Caki2 (cell line): Measurements from ENCODE around the gene INPP5A. TPM values are rescaled to one million over a fixed set of nuclear protein-coding genes. Genes with fewer than 3 reads are reported as not detected.

Source experiments
- DNase-seq: peaks from one replicate; pipeline ENCODE4 v3.0.0-alpha.2; 2015; ENCODE audit warnings: low read depth
- in situ Hi-C: cut with HindIII; loops from 2 replicates; pipeline ENCODE4 v1.10.0; 2016; ENCODE audit warnings: low sequenced_read_pairs, low pct_unique_long_range_greater_than_20kb, mixed read lengths
- total RNA-seq: library from RNA; depleted of rRNA; stranded (reverse); fragments of >200 nt; shearing (Covaris generic); gene quantifications from 2 replicates; pipeline ENCODE4 v1.2.3, GENCODE V29; 2014; ENCODE audit warnings: low replicate concordance

Gene INPP5A
- total RNA-seq, 1 experiment from 2014 or later, result 21.2 TPM

DNA sequence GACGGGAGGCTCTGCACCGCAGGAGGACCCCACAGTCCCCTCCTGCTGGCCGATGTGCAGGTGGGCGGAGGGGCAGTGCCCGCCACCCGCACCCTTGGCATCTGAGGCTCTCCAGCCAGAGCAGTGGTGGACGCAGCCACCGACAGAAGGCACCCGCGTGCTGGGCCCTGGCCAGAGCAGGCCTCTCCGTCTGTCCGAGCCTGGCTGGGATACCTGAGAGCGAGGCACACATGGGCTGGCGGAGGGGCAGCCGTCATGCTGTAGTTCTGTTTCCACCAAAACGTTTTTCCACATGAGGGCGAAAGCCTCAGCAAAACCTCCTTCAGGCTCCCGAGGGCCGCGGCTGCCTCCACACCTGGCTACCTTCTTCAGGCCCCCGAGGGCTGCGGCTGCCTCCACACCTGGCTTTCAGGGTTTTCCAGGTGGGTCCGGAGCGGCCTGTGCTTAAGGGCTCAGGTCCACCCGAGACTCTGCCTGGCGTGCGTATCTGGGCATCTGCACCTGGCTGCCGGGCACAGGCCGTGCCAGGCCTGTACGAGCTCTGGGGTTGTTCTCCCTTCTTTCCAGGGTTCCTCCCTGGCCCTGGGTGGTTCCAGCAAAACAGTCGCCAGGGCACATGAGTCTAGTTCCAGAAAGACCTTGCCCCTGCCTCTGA, 115.5 kb downstream of the INPP5A start:
- in situ Hi-C loops, result no loop called here
- no peak for DNase-seq

DNA sequence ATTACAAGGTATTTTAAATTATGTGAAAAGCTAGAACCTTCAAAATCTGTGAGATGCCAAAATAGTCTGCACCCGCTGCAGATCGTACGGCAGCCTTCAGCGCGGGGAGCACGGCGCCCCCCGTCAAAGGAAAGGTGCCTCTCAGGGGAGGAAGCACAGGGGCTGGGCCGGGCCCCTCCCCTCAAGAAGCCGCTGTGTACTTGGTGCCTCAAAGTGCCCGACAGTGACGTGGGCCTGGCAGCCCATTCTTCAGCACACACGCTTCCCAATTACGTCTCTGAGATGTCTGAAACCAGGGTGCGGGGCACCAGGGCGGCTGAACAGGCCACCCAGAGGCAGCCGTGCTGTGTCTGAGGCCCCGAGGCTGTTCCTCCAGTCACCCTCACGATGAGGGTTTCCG, 116.1 kb downstream of the INPP5A start:
- in situ Hi-C loops, result no loop called here
- DNase-seq, result no peak

DNA sequence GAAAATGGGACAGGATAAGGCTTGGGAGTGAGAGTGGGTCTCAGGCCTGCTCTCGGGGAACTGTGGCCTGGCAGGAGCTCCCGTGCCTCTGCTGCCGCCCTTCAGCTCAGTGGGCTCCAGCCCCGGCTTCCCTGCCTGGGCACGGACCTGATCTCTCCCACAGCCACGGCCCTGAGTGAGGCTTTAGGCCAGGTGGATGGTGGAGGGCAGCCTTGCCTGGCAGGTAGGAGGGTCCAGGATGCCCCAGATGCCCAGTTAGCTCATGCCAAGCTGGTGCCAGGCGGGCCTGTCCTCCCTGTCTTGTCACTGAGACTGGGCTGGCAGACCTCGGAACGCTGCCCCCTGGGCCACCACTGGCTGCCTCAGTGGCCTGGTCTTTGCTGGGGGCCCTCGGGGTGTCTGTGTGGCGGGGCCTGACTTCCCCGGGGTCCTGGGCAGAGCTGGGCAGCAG, 116.6 kb downstream of the INPP5A start:
- DNase-seq, result no peak
- in situ Hi-C loops, result no loop called here

DNA sequence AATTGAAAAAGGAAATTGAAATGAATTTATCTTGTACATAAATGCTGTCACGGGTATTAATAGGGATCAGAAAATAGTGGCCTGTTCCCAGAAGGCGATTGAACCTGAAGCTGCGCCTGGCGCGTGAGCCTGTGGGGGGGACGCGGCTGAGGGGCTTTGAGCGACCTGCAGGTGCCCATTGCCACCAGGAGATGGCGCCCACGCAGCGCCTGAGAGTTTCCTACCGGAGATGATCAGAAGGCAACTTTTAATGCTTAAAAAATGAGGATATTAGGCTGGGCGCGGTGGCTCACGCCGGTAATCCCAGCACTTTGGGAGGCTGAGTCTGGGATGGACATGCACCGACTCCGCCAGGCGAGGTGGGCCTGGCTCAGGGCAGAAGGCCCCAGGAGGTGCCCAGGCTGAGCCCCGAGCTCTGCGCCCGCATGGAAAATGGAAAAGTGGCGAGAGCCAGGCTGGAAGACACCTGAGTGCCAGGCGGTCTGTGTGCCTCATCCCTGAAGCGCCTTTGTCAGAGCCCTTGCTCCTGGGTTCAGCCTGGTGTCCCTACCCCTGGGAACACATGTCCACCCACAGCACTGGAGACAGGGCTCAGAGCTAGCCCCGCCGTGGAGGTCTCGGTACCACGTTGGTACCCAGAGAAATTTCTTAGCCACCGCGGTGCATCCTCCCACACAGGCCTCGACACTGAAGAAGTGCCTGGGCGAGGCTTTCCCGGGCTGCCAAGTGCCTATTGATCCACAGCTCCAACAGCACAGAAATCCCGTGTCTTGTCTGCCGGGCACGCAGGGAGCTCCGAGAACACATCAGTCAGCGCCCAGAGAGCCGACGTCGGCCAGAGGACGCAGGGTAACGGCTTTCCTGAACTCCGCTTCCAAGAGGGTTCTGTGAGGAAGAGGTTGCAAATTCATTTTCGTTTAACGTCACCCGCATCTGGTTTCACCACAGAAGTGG, 117.4 kb downstream of the INPP5A start:
- peak; percentile 40 for DNase-seq
- in situ Hi-C loops, result no loop called here

DNA sequence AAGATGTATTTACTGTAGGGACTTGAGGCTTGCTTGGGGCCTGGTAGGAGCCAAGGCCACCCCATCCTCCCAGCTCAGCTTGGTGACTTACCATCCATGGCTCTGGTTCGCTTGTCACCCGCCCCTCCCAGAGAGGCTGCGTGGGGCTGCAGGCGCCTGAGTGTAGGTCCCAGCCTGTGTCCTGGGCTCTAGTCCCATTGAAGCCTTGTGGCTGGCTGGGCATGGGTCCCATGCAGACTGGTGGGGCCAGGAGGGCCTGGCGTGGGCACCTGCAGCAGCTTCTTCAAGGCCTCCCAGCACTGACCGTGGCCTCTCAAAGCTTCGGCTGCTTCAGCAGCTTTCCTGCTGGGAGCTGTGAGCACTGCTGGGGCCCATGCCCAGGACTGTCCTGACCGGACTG, 118.1 kb downstream of the INPP5A start:
- in situ Hi-C loops, result no loop called here
- DNase-seq, result no peak

DNA sequence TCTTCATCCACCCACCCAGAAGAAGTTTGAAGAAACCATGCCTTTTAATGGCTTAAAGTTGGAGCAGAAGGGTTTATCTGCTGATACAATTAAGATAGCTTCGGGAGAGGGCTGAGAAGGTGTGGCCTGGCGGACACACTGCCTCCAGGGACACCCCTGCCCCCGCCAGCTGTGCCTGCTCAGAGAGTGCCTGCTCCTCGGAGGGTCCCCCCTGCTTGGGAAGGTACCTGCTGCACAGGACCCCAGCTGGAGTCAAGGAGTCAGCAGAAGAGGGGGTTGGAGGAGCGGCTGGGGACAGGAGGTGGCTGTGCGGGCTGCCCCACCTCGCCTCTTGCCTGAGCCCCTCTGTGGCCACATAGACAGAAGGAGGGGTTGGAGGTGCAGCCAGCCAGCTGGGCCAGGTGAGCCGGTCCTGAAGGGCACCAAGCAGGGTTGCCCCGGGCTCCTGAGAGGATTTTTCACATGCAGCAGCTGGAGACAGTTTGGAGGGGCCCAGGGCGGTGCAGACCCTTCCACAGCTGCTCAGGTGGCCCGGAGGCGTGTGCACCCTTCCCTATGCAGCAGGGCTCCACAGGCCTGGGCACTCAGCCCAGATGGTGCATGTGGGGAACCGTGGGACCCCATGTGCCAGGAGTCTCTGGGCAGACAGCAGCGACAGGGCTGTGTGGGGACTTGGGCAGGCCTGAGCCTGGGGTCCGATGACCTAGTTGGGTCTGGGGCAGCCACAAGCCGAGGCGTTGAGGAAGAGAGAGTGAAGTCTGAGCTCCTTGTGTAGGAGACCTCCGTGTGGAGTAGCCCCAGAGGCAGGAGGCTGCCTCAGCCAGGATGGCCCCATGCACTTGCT, 118.9 kb downstream of the INPP5A start:
- DNase-seq, result no peak
- in situ Hi-C loops, result no loop called here

DNA sequence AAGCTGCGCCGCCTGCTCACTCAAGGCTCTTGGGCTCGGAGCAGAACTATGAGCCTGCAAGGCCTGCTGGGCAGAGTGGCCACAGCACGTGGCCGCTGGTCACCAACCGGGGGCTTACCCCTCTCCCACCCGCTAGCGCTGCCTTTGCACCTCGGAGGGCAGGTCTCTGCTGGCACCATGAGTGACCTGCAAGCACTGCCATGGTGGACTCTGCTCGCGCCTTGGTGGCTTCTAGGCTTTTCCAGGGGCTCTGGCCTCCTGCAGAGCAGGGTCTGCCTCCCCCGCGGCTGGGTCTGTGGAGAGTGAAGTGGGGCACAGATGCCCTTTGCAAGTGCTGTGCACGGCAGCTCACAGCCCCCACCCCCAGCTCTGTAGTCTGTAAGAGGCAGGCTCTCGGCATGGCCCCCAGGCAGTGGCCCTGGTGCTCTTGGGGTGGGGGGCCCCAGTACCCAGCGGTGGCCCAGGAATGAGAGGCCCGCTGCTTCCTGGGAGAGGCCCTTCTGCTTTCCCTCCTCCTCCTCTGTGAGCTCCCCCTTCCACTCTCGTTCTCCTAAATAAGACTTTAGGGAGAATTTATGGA, 119.6 kb downstream of the INPP5A start:
- in situ Hi-C loops, result no loop called here
- no peak for DNase-seq

DNA sequence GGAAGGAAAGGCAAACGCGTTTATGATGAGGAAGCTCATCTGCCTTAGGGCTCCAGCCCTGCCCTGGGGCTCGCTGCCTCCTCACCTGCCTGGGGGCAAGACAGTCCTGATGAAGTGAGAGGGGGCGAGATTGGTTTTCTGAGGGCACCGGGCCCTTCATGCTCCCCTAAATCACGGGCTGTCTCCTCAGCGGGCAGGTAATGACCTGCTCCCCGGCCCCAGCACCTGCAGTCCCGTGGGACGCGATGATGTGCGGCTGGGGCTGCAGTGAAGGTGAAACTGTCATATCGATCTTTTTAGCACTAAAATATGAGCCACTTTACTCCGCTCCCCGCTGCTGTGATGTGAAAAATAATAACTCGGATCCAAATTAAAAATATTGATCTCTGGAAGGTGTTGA, 120.2 kb downstream of the INPP5A start:
- in situ Hi-C loops, result no loop called here
- DNase-seq, result no peak

DNA sequence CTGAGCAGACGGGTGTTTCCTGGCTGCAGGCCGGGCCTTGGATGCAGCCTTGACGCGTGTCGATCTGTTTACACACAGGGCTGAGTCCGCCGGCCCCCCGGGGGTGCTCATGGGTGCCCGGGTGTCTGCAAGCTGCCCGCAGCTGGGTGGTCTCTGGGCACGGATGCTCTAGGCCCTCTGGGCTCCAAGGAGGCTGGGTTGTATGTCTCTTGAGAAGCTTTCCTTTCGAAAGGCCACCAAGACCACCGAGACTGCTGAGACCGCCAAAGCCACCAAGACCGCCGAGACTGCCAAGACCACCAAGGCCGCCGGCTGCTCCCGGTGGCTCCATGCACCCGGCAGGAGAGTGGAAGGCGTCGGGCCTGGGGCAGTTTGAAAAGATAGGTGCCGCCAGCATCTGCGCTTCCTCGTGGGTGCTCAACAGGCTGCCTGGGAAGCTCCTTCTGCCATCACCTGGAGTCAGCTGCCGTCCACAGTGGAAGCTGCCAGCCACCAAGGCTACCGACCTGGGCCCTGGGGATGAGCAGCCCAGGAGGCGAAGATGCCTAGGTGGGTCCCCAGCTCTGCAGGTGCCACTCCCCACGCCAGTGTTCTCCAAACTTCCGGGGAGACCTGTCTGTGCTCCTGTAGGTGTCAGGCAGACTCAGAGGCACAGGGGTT, 121.1 kb downstream of the INPP5A start:
- no peak for DNase-seq
- in situ Hi-C loops, result no loop called here

DNA sequence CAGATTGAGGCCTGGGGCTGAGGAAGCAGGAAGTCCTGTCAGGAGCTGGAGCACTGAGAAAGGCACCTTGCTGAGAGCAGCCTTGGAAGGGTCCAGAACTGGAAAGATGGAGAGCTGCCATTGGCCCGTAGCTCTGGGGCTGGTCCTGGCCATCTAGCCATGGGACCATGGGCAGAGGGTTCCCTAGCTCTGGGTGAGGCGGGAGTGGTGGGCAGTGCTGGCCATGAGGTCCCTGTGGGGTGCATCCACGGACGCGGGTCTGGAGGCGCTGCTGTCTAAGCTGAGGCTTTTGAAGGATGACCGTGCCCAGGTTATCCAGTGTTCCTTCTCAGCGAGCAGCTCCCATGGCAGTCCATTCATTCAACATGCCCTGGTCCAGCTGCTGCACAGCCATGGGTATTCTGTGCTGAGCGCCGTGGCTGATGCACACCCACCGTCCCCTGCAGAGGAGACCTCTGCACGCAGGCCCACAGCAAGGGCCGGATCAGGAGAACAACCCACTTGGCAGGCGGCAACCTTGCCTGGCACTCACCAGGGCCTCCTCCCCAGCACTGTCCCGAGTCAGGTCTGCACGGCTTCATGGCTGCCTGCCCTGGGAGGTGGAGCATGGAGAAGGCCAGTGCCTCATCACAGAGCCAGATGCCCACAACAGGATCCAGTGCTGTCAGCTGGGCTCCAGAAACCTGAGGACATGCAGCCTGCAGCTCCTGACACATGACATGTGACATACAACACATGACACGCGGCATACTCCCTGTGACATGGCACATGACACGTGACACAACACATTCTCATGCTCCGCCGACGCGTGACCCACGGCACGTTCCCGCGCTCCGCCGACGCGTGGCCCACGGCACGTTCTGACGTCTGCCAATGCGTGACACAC, 121.9 kb downstream of the INPP5A start:
- in situ Hi-C loops, result no loop called here
- no peak for DNase-seq

DNA sequence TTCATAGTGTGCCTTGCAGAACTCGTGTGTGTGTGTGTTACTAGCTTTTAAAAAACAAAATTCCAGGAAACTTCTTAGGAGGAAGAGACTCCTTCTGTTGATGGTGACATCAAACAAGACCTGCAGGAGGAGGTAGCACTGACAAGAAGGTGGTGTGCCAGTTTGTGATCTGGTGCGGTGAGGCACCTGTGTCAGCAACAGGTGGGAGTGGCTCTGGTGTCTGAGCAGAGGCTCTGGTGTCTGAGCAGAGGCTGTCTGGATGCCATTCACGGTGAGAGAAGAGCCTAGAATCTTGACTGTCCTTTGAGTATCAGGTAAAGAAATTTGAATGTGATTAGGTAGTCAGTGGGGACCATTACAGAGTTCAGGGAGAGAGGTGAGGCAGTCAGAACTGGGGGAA, 122.8 kb downstream of the INPP5A start:
- no peak for DNase-seq
- in situ Hi-C loops, result no loop called here

DNA sequence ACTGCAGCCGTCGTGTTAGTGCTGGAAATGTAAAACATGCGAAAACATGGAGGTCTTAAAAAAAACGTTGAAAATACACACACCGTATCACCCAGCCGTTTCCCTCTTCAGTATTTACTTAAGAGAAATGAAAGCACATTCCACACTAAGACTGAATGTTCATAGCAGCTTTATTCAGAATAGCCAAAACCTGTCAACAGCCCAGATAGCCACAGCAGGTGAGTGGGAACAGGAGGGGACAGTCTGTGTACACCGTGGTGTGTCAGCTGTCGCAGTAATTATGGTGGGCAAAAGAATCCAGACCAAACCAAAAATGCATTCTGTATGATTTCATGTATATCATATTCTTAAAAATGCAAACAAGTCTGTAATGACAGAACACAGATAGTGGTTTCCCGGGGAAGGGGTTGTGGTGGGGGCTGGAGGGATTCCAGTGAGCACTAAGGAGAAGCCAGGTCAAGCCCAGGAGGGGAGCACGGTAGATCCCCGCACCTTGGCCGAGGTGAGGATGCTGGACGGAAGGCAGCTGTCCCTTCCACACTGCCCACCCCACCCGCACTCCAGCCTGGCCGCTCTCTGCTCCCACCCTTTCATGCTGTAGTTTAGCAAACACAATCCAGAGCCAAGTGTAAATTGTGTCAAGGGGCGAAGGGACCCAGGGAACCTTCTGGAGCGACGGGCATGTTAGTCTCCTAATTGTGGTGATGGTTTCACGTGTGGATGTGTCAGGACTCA, 124.8 kb downstream of the INPP5A start:
- in situ Hi-C loops, result no loop called here
- DNase-seq, result no peak

DNA sequence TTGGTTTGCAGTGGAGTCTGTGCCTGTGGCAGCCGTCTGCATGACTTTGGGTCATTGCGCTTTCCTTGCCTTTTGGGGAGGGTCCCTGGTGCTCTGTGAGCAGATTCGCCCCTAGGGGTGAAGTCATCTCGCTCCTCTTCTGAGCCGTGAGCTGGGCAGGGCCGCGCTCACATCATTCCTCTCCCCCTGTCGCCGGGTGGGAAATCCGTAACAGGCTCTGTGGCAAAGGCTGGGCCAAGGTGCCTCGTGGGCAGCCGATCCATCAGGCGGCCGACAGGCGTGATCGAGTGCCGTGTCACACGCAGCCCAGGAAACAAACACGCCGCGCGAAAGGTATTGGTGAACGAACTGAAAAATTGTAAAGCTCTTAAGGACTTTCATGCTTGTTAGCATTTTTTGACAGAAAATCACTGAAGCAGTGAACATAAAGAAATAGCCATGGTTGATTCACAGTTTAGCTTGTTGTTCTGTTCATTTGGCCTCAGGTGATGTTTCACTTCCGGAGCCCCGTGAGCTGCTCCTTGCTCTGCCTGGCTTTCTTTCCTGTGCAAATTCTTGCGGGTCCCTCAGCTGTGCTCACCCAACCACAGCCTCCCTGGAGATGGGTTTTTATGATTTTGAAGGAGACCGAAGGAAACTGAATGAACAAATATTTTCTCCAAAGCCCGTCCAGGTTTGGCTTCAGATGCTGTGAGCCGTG, 126.2 kb downstream of the INPP5A start:
- in situ Hi-C loops, result no loop called here
- DNase-seq, result peak; percentile 15

DNA sequence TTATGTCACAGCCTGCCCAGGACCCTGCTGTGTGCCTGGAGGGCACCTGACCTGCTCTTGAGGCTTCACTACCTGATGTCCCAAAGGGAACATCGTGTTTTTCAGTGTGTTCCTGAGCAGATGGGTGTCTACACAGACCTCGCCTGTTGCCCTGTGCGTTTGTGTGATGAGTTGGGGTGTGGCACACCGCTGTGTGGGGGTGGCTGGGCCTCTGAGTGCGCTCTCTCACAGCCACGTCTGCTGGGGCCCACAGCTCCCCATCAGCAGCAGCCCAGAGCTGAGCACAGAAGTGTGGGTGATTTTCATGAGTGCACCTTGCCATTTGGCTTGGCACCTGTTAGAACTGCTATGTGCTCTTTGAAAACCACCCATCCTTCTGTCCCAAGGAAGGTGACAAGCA, 126.8 kb downstream of the INPP5A start:
- in situ Hi-C loops, result no loop called here
- DNase-seq, result no peak

DNA sequence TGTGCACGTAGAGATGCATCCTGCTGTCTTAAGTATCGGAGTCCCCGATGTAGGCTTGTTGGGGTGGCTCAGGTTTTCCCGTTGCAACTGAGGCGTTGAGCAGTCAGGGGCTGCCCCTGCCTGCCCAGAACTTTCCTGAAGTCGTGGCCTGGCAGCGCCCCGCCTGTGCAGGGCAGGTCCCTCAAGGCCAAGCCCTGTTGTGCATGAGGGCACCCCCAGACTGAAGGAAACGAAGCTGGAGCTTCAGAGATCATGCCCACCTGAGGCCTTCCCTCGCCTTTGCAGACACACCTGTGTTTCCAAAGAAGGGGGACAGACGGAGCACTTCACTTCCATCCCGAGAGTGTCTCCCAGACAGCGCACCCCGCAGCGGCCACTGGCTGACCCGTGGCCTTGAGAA, 127.3 kb downstream of the INPP5A start:
- in situ Hi-C loops, result no loop called here
- no peak for DNase-seq
